Endothelial cell (in vitro differentiated cells): ENCODE data around the gene CRELD2. TPM values are rescaled to one million over a fixed set of nuclear protein-coding genes. Genes with fewer than 3 reads are reported as not detected.

ENCODE experiments used
- DNase-seq: peaks from one replicate; pipeline ENCODE4 v3.0.0; 2021; ENCODE audit warnings: low spot score
- H3K27ac Mint-ChIP-seq: one replicate; pipeline ENCODE4 v1.8.0; 2021; ENCODE audit warnings: mixed read lengths, inconsistent platforms; ENCODE audit not compliant: unreplicated experiment
- H3K27me3 Mint-ChIP-seq: one replicate; pipeline ENCODE4 v1.8.0; 2021; ENCODE audit warnings: mild to moderate bottlenecking, moderate library complexity, mixed read lengths, inconsistent platforms; ENCODE audit not compliant: unreplicated experiment
- H3K36me3 Mint-ChIP-seq: one replicate; pipeline ENCODE4 v1.8.0; 2021; ENCODE audit warnings: mild to moderate bottlenecking, low read depth, mixed read lengths, inconsistent platforms; ENCODE audit not compliant: unreplicated experiment
- H3K4me1 Mint-ChIP-seq: one replicate; pipeline ENCODE4 v1.8.0; 2021; ENCODE audit warnings: mild to moderate bottlenecking, mixed read lengths, inconsistent platforms; ENCODE audit not compliant: unreplicated experiment
- H3K4me3 Mint-ChIP-seq: one replicate; pipeline ENCODE4 v1.8.0; 2021; ENCODE audit warnings: mild to moderate bottlenecking, mixed read lengths, inconsistent platforms; ENCODE audit not compliant: unreplicated experiment
- H3K9me3 Mint-ChIP-seq: one replicate; pipeline ENCODE4 v1.8.0; 2021; ENCODE audit warnings: mixed read lengths, inconsistent platforms; ENCODE audit not compliant: unreplicated experiment
- total RNA-seq: library from RNA; stranded (reverse); fragmentation: NEBNext Ultra II Directional; extraction: Animal tissue kit (Norgen Biotek cat#: 25700); gene quantifications from one replicate; pipeline ENCODE4 v1.2.1, GENCODE V29; 2021; ENCODE audit not compliant: unreplicated experiment
- TF ChIP-seq, protein P1 (sequence below): fragments of 200-600 bp; sonication (generic); IDR thresholded peaks from one replicate; pipeline ENCODE4 v1.5.0; 2021; ENCODE audit warnings: antibody characterized with exemption; ENCODE audit not compliant: unreplicated experiment

The CRELD2 gene
- total RNA-seq, 1 donor from 2014 or later, result 207 TPM

DNA sequence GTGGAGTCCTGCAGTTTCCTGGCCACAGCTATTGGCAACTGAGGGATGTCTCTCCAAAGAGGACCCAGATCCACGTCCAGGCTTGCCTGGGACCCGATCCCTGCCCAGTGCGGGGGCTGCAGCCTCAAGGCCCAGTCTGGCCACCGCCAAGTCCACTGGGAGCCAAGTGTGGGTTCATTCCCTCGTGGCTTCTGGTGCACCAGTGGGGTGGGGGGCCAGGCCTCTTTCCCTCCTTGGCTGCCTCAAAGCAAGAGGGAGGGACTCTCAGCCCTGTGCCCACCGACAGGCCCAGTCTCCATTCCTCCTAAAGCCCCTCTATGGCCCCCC lies 28.8 kb downstream of the CRELD2 start:
- Mint-ChIP-seq H3K36me3 (no peaks in the 10 kb centered on the region), H3K4me3 (no peak overlapping the region), H3K27ac (no peak overlapping the region), H3K4me1 (peaks cover 9% of the 10 kb centered on the region), H3K9me3 (no peaks in the 10 kb centered on the region), H3K27me3 (peaks cover 3% of the 10 kb centered on the region)
- no peak for DNase-seq
- TF ChIP-seq, protein P1, sequence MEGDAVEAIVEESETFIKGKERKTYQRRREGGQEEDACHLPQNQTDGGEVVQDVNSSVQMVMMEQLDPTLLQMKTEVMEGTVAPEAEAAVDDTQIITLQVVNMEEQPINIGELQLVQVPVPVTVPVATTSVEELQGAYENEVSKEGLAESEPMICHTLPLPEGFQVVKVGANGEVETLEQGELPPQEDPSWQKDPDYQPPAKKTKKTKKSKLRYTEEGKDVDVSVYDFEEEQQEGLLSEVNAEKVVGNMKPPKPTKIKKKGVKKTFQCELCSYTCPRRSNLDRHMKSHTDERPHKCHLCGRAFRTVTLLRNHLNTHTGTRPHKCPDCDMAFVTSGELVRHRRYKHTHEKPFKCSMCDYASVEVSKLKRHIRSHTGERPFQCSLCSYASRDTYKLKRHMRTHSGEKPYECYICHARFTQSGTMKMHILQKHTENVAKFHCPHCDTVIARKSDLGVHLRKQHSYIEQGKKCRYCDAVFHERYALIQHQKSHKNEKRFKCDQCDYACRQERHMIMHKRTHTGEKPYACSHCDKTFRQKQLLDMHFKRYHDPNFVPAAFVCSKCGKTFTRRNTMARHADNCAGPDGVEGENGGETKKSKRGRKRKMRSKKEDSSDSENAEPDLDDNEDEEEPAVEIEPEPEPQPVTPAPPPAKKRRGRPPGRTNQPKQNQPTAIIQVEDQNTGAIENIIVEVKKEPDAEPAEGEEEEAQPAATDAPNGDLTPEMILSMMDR, result no peak

DNA sequence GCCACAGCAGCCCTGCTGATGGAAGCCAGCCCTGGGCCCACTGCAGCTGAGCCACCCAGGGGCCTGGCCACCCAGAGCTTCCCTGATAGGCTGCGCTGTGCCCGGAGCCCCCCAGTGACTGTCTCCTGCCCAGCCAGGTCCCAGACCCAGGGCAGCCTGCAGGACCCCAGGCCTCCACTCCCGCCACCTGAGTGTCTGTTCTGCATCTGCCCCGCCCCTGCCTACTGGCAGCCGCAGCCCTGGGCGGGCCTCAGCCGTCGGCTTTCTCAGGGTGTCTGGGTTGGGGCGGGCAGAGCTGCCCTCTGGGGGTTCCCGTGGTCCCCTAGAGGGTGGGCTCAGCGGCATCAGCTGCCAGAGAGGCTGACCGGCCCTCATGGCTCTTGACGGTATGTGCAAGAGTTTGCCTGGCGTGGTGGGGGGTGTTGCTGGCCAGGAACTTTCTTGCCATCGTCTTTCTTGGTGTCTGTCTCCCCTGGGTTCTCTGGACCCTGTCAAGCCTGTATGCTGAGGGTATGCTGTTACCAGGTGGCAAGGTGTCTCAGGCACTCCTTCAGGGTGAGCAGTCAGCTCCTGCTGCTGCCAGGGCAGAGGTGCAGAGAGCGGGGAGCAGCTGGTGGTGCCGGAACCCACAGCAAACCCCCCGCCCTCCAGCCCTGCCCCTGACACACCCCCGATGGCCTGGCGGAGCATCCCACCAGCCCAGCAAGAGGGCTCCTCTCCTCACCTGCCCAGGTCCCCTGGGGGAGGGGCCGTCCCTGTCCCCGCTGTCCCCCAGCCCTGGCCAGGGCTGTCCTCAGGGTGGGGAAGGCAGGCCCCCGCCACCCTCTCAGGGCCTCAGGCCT lies 29.9 kb downstream of the CRELD2 start:
- DNase-seq, result no peak
- Mint-ChIP-seq H3K27me3 (peaks cover 5% of the 10 kb centered on the region), H3K9me3 (no peaks in the 10 kb centered on the region)

DNA sequence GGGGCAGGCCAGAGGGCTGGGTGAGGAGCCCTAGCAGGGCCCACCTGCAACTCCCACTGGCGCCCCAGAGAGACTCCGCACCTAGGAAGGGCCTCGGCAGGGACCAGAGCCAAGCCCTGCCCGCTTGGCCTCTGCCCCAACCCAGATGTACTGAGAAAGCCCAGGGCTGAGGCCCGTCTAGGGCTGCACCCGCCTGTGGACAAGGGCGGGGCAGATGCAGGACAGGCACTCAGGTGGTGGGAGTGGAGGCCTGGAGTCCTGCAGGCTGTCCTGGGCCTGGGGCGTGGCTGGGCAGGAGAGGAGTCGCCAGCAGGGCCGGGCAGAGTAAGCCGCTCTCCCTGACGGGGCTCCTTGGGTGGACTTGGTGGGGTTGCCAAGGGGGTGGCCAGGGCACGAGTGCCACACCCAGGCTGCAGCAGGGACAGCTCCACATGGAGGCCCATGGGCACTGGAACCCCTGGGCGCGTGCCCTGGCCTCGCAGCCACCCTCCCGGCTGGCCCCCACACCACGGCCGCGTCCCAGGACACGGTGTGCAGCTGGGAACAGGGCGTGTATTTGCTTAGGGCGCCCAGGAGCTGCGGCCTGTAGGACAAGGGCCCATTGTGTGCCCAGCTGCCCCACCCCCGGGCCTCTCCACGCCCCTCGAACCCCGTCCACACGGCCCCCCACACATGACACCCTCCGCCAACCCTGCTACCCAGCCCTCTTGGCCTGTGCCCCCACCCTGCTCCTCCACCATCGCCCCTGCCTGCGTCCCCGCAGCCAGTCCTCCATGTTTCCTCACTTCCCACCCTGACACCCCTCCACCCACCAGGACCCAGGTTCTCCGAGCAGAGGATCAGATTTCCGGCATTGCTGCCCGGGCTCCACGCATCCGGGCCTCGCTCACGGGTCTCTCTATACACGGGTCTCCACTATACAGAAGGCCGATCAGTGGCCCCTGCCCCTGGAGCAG lies 30.8 kb downstream of the CRELD2 start:
- peaks cover 9% of the 10 kb centered on the region for H3K4me1 Mint-ChIP-seq
- no peak overlapping the region for H3K27ac Mint-ChIP-seq
- no peaks in the 10 kb centered on the region for H3K9me3 Mint-ChIP-seq
- no peaks in the 10 kb centered on the region for H3K36me3 Mint-ChIP-seq
- peaks cover 5% of the 10 kb centered on the region for H3K27me3 Mint-ChIP-seq
- no peak for DNase-seq
- TF ChIP-seq, protein P1, result no peak
- H3K4me3 Mint-ChIP-seq, result no peak overlapping the region

More for the DNA sequence above, 29.9 kb downstream of the CRELD2 start:
- H3K4me1 Mint-ChIP-seq, result peaks cover 9% of the 10 kb centered on the region
- no peaks in the 10 kb centered on the region for H3K36me3 Mint-ChIP-seq
- TF ChIP-seq, protein P1, result no peak
- no peak overlapping the region for H3K27ac Mint-ChIP-seq
- H3K4me3 Mint-ChIP-seq, result no peak overlapping the region

- TF ChIP-seq, protein P1, result no peak
- H3K27ac Mint-ChIP-seq, result no peak overlapping the region
- no peaks in the 10 kb centered on the region for H3K36me3 Mint-ChIP-seq
- H3K4me3 Mint-ChIP-seq, result no peak overlapping the region
- no peak for DNase-seq
- H3K27me3 Mint-ChIP-seq, result peaks cover 5% of the 10 kb centered on the region
- peaks cover 9% of the 10 kb centered on the region for H3K4me1 Mint-ChIP-seq
- H3K9me3 Mint-ChIP-seq, result no peaks in the 10 kb centered on the region
Measured at GRCh38 chr22:49949914-49950292, 31.5 kb downstream of the CRELD2 start.
